Sigmoid colon (tissue), 4 donors: Measurements from ENCODE around the gene WNT1.

ENCODE experiments used
- CTCF ChIP-seq, 4 experiments: fragments of 450-650 bp in 3 of 4; fragments of 200-600 bp in 1 of 4; IDR thresholded peaks; one replicate each; pipeline ENCODE4 v1.5.1; 2016 to 2019; ENCODE audit warnings: antibody characterized with exemption in 4 of 4, mild to moderate bottlenecking in 3 of 4, moderate library complexity in 2 of 4
- EP300 ChIP-seq, 4 donors: sonication (generic); formaldehyde crosslinking; IDR thresholded peaks; one replicate each; pipeline ENCODE4 v1.6.1; 2017; ENCODE audit warnings: antibody characterized with exemption in 4 of 4
- POLR2A ChIP-seq, 2 donors: fragments of 450-650 bp; IDR thresholded peaks; one replicate each; pipeline ENCODE4 v1.6.1; 2016; ENCODE audit warnings: antibody characterized with exemption in 2 of 2, mild to moderate bottlenecking in 2 of 2, moderate library complexity in 2 of 2
- POLR2AphosphoS5 ChIP-seq, 4 donors: sonication (generic); formaldehyde crosslinking; IDR thresholded peaks; one replicate each; pipeline ENCODE4 v1.6.1; 2017; ENCODE audit warnings: antibody characterized with exemption in 4 of 4

- no peak for TF ChIP-seq CTCF (IDR thresholded peaks at IDR 0.05)
- no peak for TF ChIP-seq POLR2A (IDR thresholded peaks at IDR 0.05)
- no peak for TF ChIP-seq EP300 (IDR thresholded peaks at IDR 0.05)
- no peak for TF ChIP-seq POLR2AphosphoS5 (IDR thresholded peaks at IDR 0.05)
Observed at GRCh38 chr12:48986720-48987291, 8.7 kb downstream of the WNT1 start.
